Endothelial cell of umbilical vein (primary cell): ENCODE data around the gene TSTD2. TPM values are rescaled to one million over a fixed set of nuclear protein-coding genes. Genes with fewer than 3 reads are reported as not detected.

Experiments
- BruUV-seq: library from RNA; stranded (reverse); fragments of 400-500 nt; replicated peaks from 2 replicates; lab custom pipeline; 2021; lab: Mats Ljungman, UMichigan
- CTCF ChIA-PET: fragments of 300-600, 350-600 bp; sonication (Branson Sonifier 250); formaldehyde crosslinking; loops from one replicate; lab custom pipeline; 2021; ENCODE audit warnings: antibody characterized with exemption, inconsistent platforms; lab: Charles Lee
- POLR2A ChIA-PET: fragments of 300-600, 350-600 bp; sonication (Branson Sonifier 250); formaldehyde crosslinking; loops from one replicate; lab custom pipeline; 2021; ENCODE audit warnings: antibody characterized with exemption, inconsistent platforms; lab: Charles Lee
- DNase-seq: peaks from one replicate; pipeline ENCODE4 v3.0.0-alpha.2; 2011; ENCODE audit warnings: low read depth, low spot score
- FAIRE-seq: peaks from 2 replicates; lab custom pipeline; 2011; peaks lifted over from hg19 to GRCh38; lab: Jason Lieb, UNC
- H2AFZ ChIP-seq: 2 replicates; pipeline ENCODE4 v1.6.0; 2012; ENCODE audit warnings: low read depth, low read length, control low read depth, inconsistent platforms
- H3K27ac ChIP-seq: 2 replicates; pipeline ENCODE4 v1.5.1; 2011; ENCODE audit warnings: low read depth, mild to moderate bottlenecking, control low read depth, low read length, moderate library complexity; ENCODE audit not compliant: insufficient read depth
- H3K27me3 ChIP-seq, 2 experiments: 2 replicates each; pipeline versions ENCODE4 v1.6.0 to v1.6.1; 2011; ENCODE audit warnings: low read length in 2 of 2, mixed read lengths in 1 of 2; ENCODE audit not compliant: control insufficient read depth in 2 of 2, insufficient read depth in 2 of 2
- H3K36me3 ChIP-seq, 2 experiments: 2 replicates in 1 of 2; 3 replicates in 1 of 2; pipeline ENCODE4 v1.5.1; 2011; ENCODE audit warnings: low read length in 2 of 2, mild to moderate bottlenecking in 1 of 2, moderate library complexity in 1 of 2; ENCODE audit not compliant: control insufficient read depth in 2 of 2, insufficient read depth in 2 of 2; ENCODE audit errors: extremely low read depth in 1 of 2
- H3K4me1 ChIP-seq: 3 replicates; pipeline ENCODE4 v1.5.1; 2011; ENCODE audit warnings: mild to moderate bottlenecking, low read length; ENCODE audit not compliant: control insufficient read depth, insufficient read depth; ENCODE audit errors: extremely low read depth
- H3K4me2 ChIP-seq: 2 replicates; pipeline ENCODE4 v1.6.1; 2011; ENCODE audit warnings: low read length, control low read depth, mixed read lengths; ENCODE audit not compliant: insufficient read depth
- H3K4me3 ChIP-seq, 3 experiments: fragments of 200-600 bp in 1 of 3; sonication (generic), shearing (Covaris generic) in 1 of 3; replicated peaks in 1 of 3; 2 replicates each; pipeline ENCODE4 v1.5.1; 2011 to 2016; ENCODE audit warnings: control low read depth in 3 of 3, low read length in 3 of 3, mild to moderate bottlenecking in 2 of 3, inconsistent platforms in 1 of 3, low read depth in 1 of 3, moderate library complexity in 1 of 3; ENCODE audit not compliant: insufficient read depth in 1 of 3
- H3K79me2 ChIP-seq: 2 replicates; pipeline ENCODE4 v1.6.0; 2012; ENCODE audit warnings: low read length, inconsistent platforms; ENCODE audit not compliant: control insufficient read depth, insufficient read depth
- H3K9ac ChIP-seq: replicated peaks from 2 replicates; pipeline ENCODE3; 2011; ENCODE audit warnings: low read length, control low read depth; ENCODE audit not compliant: insufficient read depth; ENCODE audit errors: extremely low read depth
- H3K9me1 ChIP-seq: replicated peaks from 3 replicates; pipeline ENCODE4 v1.6.0; 2011; ENCODE audit warnings: mild to moderate bottlenecking, low read length; ENCODE audit not compliant: control insufficient read depth, insufficient read depth; ENCODE audit errors: extremely low read depth
- H3K9me3 ChIP-seq: replicated peaks from 2 replicates; pipeline ENCODE4 v1.5.1; 2012; ENCODE audit warnings: low read length, inconsistent platforms; ENCODE audit not compliant: control insufficient read depth, insufficient read depth
- H4K20me1 ChIP-seq: replicated peaks from 2 replicates; pipeline ENCODE3; 2011; ENCODE audit warnings: mild to moderate bottlenecking, low read length; ENCODE audit not compliant: control insufficient read depth, insufficient read depth; ENCODE audit errors: extremely low read depth
- EZH2 ChIP-seq: IDR thresholded peaks from 2 replicates; pipeline ENCODE4 v1.6.1; 2012; ENCODE audit warnings: borderline replicate concordance, low read depth, mild to moderate bottlenecking, moderate library complexity, low read length, inconsistent platforms; ENCODE audit not compliant: severe bottlenecking
- FOS ChIP-seq: IDR thresholded peaks from 2 replicates; pipeline ENCODE4 v1.6.1; 2011; ENCODE audit warnings: mild to moderate bottlenecking, low read length, moderate library complexity, borderline replicate concordance; ENCODE audit not compliant: insufficient read depth
- JUN ChIP-seq: IDR thresholded peaks from 2 replicates; pipeline ENCODE4 v1.6.1; 2011; ENCODE audit warnings: borderline replicate concordance, low read depth; ENCODE audit not compliant: insufficient read length, insufficient read depth
- MAX ChIP-seq: IDR thresholded peaks from 2 replicates; pipeline ENCODE4 v1.6.1; 2011; ENCODE audit not compliant: insufficient read depth, insufficient read length
- MYC ChIP-seq: IDR thresholded peaks from one replicate; pipeline ENCODE4 v1.6.1; 2011; ENCODE audit warnings: mild to moderate bottlenecking, low read depth, low read length
- POLR2A ChIP-seq: IDR thresholded peaks from 2 replicates; pipeline ENCODE4 v1.6.1; 2012; ENCODE audit warnings: low read depth, mild to moderate bottlenecking, control low read depth, low read length
- dilution Hi-C: fragments of 300-500 bp; cut with MboI; formaldehyde crosslinking; loops from one replicate; pipeline ENCODE4 v1.15.0; 2019; ENCODE audit warnings: low sequenced_read_pairs; ENCODE audit not compliant: extremely low pct_ligation_motif_present
- intact Hi-C: fragments of 100-400 bp; cut with micrococcal nuclease; formaldehyde crosslinking; loops from one replicate; pipeline ENCODE4 v1.10.0; 2022
- polyA plus RNA-seq, 4 experiments: library from polyadenylated mRNA; depleted of rRNA in 3 of 4; stranded (reverse) in 3 of 4; unstranded in 1 of 4; fragments of >200 nt; gene quantifications; 2 replicates each; pipeline versions ENCODE4 v1.2.1 to v1.2.3, GENCODE V29; 2011 to 2012; ENCODE audit warnings: missing spikeins in 1 of 4
- total RNA-seq: library from RNA; stranded (reverse); gene quantifications from 2 replicates; pipeline ENCODE4 v1.2.3, GENCODE V29; 2021

TSTD2 gene
- total and polyA plus RNA-seq, 2 donors (not counting 3 experiments of a cell fraction or from before 2014, with no cell fraction given): 13.7 to 15.9 TPM

GRCh38 chr9:97556721-97557605 is 76.2 kb downstream of the TSTD2 start:
- POLR2A ChIA-PET: no interaction called here
- H3K79me2 ChIP-seq: no peaks in the 10 kb centered on the region
- no peak overlapping the region for H2AFZ ChIP-seq
- no peak overlapping the region for H3K27ac ChIP-seq
- no peak for DNase-seq
- no peaks in the 10 kb centered on the region for H3K9me1 ChIP-seq
- no peak for FAIRE-seq
- no peak overlapping the region for H3K4me3 ChIP-seq
- no peaks in the 10 kb centered on the region for H4K20me1 ChIP-seq
- dilution Hi-C loops (no loop called here), intact Hi-C loops (no loop called here)
- H3K9ac ChIP-seq: no peak overlapping the region
- no peaks in the 10 kb centered on the region for H3K36me3 ChIP-seq
- TF ChIP-seq POLR2A (no peak), MAX (no peak), EZH2 (no peak), MYC (no peak)
- CTCF ChIA-PET: interaction anchor here (1.4 to 2.5 kb wide), 2 partner anchors 41 to 59 kb away, joined by 5 to 10 read pairs; no protein-coding TSS in a partner anchor
- peaks cover 17 to 31% of the 10 kb centered on the region in 2 experiments for H3K27me3 ChIP-seq
- no peaks in the 10 kb centered on the region for H3K9me3 ChIP-seq
- BruUV-seq: no TSS peak
- peaks cover 5% of the 10 kb centered on the region for H3K4me1 ChIP-seq
- H3K4me2 ChIP-seq: no peak overlapping the region

DNA sequence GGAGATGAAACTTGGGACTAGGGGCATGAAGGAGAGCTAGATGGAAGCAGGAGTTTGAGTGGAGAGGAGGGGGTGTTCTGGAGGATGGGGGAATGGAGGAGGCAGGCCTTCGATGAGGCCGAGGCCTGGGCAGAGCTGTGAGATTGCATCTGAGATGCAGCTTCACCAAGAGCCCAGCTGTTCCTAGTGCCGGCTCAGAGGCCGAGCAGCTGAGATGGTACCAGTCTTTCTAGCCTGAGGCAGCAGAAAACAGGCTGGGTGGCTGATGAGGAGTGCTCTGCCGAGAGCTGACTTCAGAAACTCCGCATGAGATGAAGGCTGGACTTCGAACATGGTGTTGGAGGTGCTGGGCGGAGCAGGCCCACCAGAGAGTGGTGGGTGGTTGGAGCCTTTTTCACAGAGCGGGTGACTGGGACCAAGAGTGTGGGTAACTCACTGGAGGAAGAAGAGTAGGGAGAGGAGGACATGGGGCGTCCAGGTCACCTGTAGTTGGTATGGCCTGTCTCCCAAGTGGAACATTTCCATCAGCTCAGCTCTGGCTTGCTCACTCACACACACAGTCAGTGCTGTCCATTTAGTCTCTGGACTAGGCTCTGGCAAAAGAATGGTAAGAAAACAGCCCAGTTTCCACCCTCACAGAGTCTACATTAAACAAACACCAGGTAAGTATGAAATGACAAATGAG is 77.0 kb downstream of the TSTD2 start:
- TF ChIP-seq POLR2A: no peak
- TF ChIP-seq JUN: no peak
- TF ChIP-seq FOS: no peak
- no peak for TF ChIP-seq MAX
- no peak overlapping the region for H3K4me3 ChIP-seq
- no peak overlapping the region for H2AFZ ChIP-seq
- H4K20me1 ChIP-seq: no peaks in the 10 kb centered on the region
- peaks cover 5% of the 10 kb centered on the region for H3K4me1 ChIP-seq
- no peak overlapping the region for H3K27ac ChIP-seq
- peaks cover 13 to 32% of the 10 kb centered on the region in 2 experiments for H3K27me3 ChIP-seq
- H3K36me3 ChIP-seq: no peaks in the 10 kb centered on the region
- no TSS peak for BruUV-seq
- intact Hi-C loops (no loop called here), dilution Hi-C loops (no loop called here)
- H3K9me1 ChIP-seq: no peaks in the 10 kb centered on the region
- no peak overlapping the region for H3K4me2 ChIP-seq
- ChIA-PET CTCF (interaction anchor here (1.4 kb wide), 1 partner anchor 59 kb away, joined by 5 read pairs; no protein-coding TSS in a partner anchor), POLR2A (no interaction called here)
- H3K9me3 ChIP-seq: no peaks in the 10 kb centered on the region
- DNase-seq (no peak), FAIRE-seq (no peak)
- H3K79me2 ChIP-seq: no peaks in the 10 kb centered on the region
- H3K9ac ChIP-seq: no peak overlapping the region
